ENCODE results near the gene JCAD.

Gene JCAD

GRCh38 chr10:29977171-29977570 is 82.2 kb downstream of the JCAD start:
- DNase-seq = no peak

GRCh38 chr10:29976134-29976533 is 83.3 kb downstream of the JCAD start:
- no peak for DNase-seq

GRCh38 chr10:29974773-29975172 is 84.6 kb downstream of the JCAD start:
- DNase-seq = no peak

GRCh38 chr10:29973921-29974320 is 85.5 kb downstream of the JCAD start:
- no peak for DNase-seq

- DNase-seq = no peak
Measured at GRCh38 chr10:29970576-29970975, 88.8 kb downstream of the JCAD start.

GRCh38 chr10:29970012-29970396 is 89.4 kb downstream of the JCAD start:
- no peak for DNase-seq

GRCh38 chr10:29969255-29970011 is 90.0 kb downstream of the JCAD start:
- DNase-seq = no peak

- DNase-seq = no peak
Measured at GRCh38 chr10:29968585-29968984, 90.8 kb downstream of the JCAD start.

- DNase-seq = no peak
Measured at GRCh38 chr10:29966269-29966668, 93.1 kb downstream of the JCAD start.
